ENCODE data around the gene EFNA2.

Gene EFNA2

GRCh38 chr19:1275260-1275975 lies 10.3 kb upstream of the EFNA2 start, which contains the start of gene FAM174C:
FAM174C (plus strand) TSS chr19:1275530; CDS start chr19:1275550, 20 bp downstream.
- peak within 1 kb of the TSS; percentile 74 for H3K4me3 ChIP-seq (ENCODE audit: low read length)
- TF ChIP-seq CTCF (IDR thresholded peaks at IDR 0.05; ENCODE audit: insufficient read depth, low read depth, low read length, missing control alignments) = no peak
- DNase-seq (ENCODE audit: low read depth) = peak; percentile 98

- peak overlapping the region; percentile 74 for H3K4me3 ChIP-seq (ENCODE audit: low read length)
- no peak for TF ChIP-seq CTCF (IDR thresholded peaks at IDR 0.05; ENCODE audit: insufficient read depth, low read depth, low read length, missing control alignments)
- no peak for DNase-seq (ENCODE audit: low read depth)
Observed at GRCh38 chr19:1275976-1276627, 9.6 kb upstream of the EFNA2 start.

GRCh38 chr19:1276628-1277022 lies 9.0 kb upstream of the EFNA2 start:
- TF ChIP-seq CTCF (IDR thresholded peaks at IDR 0.05; ENCODE audit: insufficient read depth, low read depth, low read length, missing control alignments) = no peak
- DNase-seq (ENCODE audit: low read depth) = no peak
- H3K4me3 ChIP-seq (ENCODE audit: low read length) = peak overlapping the region; percentile 74

GRCh38 chr19:1277061-1277460 lies 8.6 kb upstream of the EFNA2 start:
- no peak overlapping the region for H3K4me3 ChIP-seq (ENCODE audit: low read length)
- TF ChIP-seq CTCF (IDR thresholded peaks at IDR 0.05; ENCODE audit: insufficient read depth, low read depth, low read length, missing control alignments) = no peak
- no peak for DNase-seq (ENCODE audit: low read depth)

GRCh38 chr19:1278074-1278473 lies 7.6 kb upstream of the EFNA2 start:
- DNase-seq (ENCODE audit: low read depth) = no peak
- H3K4me3 ChIP-seq (ENCODE audit: low read length) = no peak overlapping the region
- no peak for TF ChIP-seq CTCF (IDR thresholded peaks at IDR 0.05; ENCODE audit: insufficient read depth, low read depth, low read length, missing control alignments)

- no peak for DNase-seq (ENCODE audit: low read depth)
- no peak overlapping the region for H3K4me3 ChIP-seq (ENCODE audit: low read length)
- TF ChIP-seq CTCF (IDR thresholded peaks at IDR 0.05; ENCODE audit: insufficient read depth, low read depth, low read length, missing control alignments) = no peak
Observed at GRCh38 chr19:1278713-1279660, 6.7 kb upstream of the EFNA2 start.
